Thyroid gland (tissue), 4 donors: ENCODE measurements around the gene ST7L.

Experiments used
- CTCF ChIP-seq, 6 experiments: fragments of 200-600 bp in 3 of 6; fragments of 450-650 bp in 3 of 6; sonication (generic) in 3 of 6; IDR thresholded peaks; one replicate each; pipeline ENCODE4 v1.5.1; 2016 to 2019; ENCODE audit warnings: antibody characterized with exemption in 6 of 6, mild to moderate bottlenecking in 2 of 6, inconsistent platforms in 1 of 6, moderate library complexity in 1 of 6
- POLR2A ChIP-seq, 2 donors: fragments of 450-650 bp; IDR thresholded peaks; one replicate each; pipeline ENCODE4 v1.6.1; 2017; ENCODE audit warnings: antibody characterized with exemption in 2 of 2, mild to moderate bottlenecking in 2 of 2, moderate library complexity in 1 of 2

GRCh38 chr1:112533029-112533428 lies 85.9 kb downstream of the ST7L start:
- TF ChIP-seq CTCF (IDR thresholded peaks at IDR 0.05) (no peak), POLR2A (IDR thresholded peaks at IDR 0.05) (no peak)
